CD8-positive, alpha-beta memory T cell (primary cell): ENCODE results near the gene EMX1. TPM values are rescaled to one million over a fixed set of nuclear protein-coding genes. Genes with fewer than 3 reads are reported as not detected.
A peak's percentile ranks its signal among the peaks of the same experiment; 100 is the strongest.

ENCODE experiments used
- CTCF ChIA-PET: fragments of 350-600 bp; sonication (Branson Sonifier 250); formaldehyde crosslinking; loops from one replicate; lab custom pipeline; 2021; ENCODE audit warnings: antibody characterized with exemption; lab: Charles Lee
- POLR2A ChIA-PET: fragments of 350-600 bp; sonication (Branson Sonifier 250); formaldehyde crosslinking; loops from one replicate; lab custom pipeline; 2021; ENCODE audit warnings: antibody characterized with exemption; lab: Charles Lee
- DNase-seq, 5 donors: peaks; one replicate each; pipeline versions ENCODE4 v3.0.0 to v3.0.0-alpha.2; 2020 to 2022; ENCODE audit warnings: mixed read lengths in 1 of 5
- H3K27ac ChIP-seq: one replicate; pipeline ENCODE4 v1.7.0; 2013; ENCODE audit warnings: low read depth, mild to moderate bottlenecking, low read length, moderate library complexity
- H3K27me3 ChIP-seq: 2 replicates; pipeline ENCODE4 v1.7.0; 2013; ENCODE audit warnings: low read length, mild to moderate bottlenecking; ENCODE audit not compliant: insufficient read depth, poor library complexity, severe bottlenecking
- H3K36me3 ChIP-seq: 2 replicates; pipeline ENCODE4 v1.7.0; 2013; ENCODE audit warnings: mild to moderate bottlenecking, low read length, moderate library complexity; ENCODE audit not compliant: insufficient read depth
- H3K4me1 ChIP-seq: 2 replicates; pipeline ENCODE4 v1.7.0; 2013; ENCODE audit warnings: mild to moderate bottlenecking, low read length, moderate library complexity; ENCODE audit not compliant: insufficient read depth
- H3K4me3 ChIP-seq: 2 replicates; pipeline ENCODE4 v1.7.0; 2013; ENCODE audit warnings: mild to moderate bottlenecking, low read length
- H3K9me3 ChIP-seq: 2 replicates; pipeline ENCODE4 v1.7.0; 2013; ENCODE audit warnings: mild to moderate bottlenecking, low read length
- H3K27ac Mint-ChIP-seq, 8 donors: one replicate each; pipeline ENCODE4 v1.8.0; 2020 to 2021; ENCODE audit warnings: mixed read lengths in 8 of 8, mild to moderate bottlenecking in 6 of 8, inconsistent platforms in 3 of 8, moderate library complexity in 3 of 8
- H3K27me3 Mint-ChIP-seq, 2 donors: one replicate each; pipeline ENCODE4 v1.8.0; 2020 to 2021; ENCODE audit warnings: mixed read lengths in 2 of 2, mild to moderate bottlenecking in 1 of 2, moderate library complexity in 1 of 2
- H3K36me3 Mint-ChIP-seq, 3 donors: one replicate each; pipeline ENCODE4 v1.8.0; 2020 to 2021; ENCODE audit warnings: mixed read lengths in 3 of 3, inconsistent platforms in 1 of 3, mild to moderate bottlenecking in 1 of 3
- H3K4me1 Mint-ChIP-seq, 3 donors: one replicate each; pipeline ENCODE4 v1.8.0; 2020 to 2021; ENCODE audit warnings: mixed read lengths in 3 of 3, inconsistent platforms in 1 of 3, mild to moderate bottlenecking in 1 of 3
- H3K4me3 Mint-ChIP-seq, 7 donors: one replicate each; pipeline ENCODE4 v1.8.0; 2020 to 2021; ENCODE audit warnings: mixed read lengths in 7 of 7, mild to moderate bottlenecking in 6 of 7, moderate library complexity in 4 of 7, inconsistent platforms in 2 of 7
- H3K9me3 Mint-ChIP-seq, 5 donors: one replicate each; pipeline ENCODE4 v1.8.0; 2020 to 2022; ENCODE audit warnings: mixed read lengths in 5 of 5, mild to moderate bottlenecking in 3 of 5, moderate library complexity in 2 of 5, inconsistent platforms in 1 of 5
- polyA plus RNA-seq: library from polyadenylated mRNA; unstranded; fragments of 300-500 nt; fragmentation: Illumina TruSeq; gene quantifications from one replicate; pipeline ENCODE4 v1.2.3, GENCODE V29; 2021
- total RNA-seq, 2 experiments: library from RNA; stranded (reverse); gene quantifications; one replicate each; pipeline ENCODE4 v1.2.3, GENCODE V29; 2021

The EMX1 gene
- total and polyA plus RNA-seq, 3 experiments from 2014 or later, result 0.57 to 0.82 TPM; not detected in 1

- no peak overlapping the region for H3K4me3 ChIP-seq
- H3K4me1 ChIP-seq, result no peaks in the 10 kb centered on the region
- Mint-ChIP-seq H3K9me3 (no peaks in the 10 kb centered on the region), H3K27ac (no peak overlapping the region), H3K36me3 (peaks cover 0 to 3% (median 0%) of the 10 kb centered on the region in 3 donors), H3K4me1 (no peaks in the 10 kb centered on the region), H3K4me3 (no peak overlapping the region), H3K27me3 (peaks cover 0 to 2% of the 10 kb centered on the region in 2 donors)
- no peaks in the 10 kb centered on the region for H3K9me3 ChIP-seq
- H3K27ac ChIP-seq, result no peak overlapping the region
- H3K36me3 ChIP-seq, result no peaks in the 10 kb centered on the region
- CTCF ChIA-PET, result no interaction called here
- no peak for DNase-seq
- no peaks in the 10 kb centered on the region for H3K27me3 ChIP-seq
- POLR2A ChIA-PET, result no interaction called here
Observed at GRCh38 chr2:72971036-72971435, 53.7 kb downstream of the EMX1 start.

- Histone ChIP-seq H3K27me3 (no peaks in the 10 kb centered on the region), H3K4me1 (no peaks in the 10 kb centered on the region), H3K27ac (no peak overlapping the region), H3K9me3 (no peaks in the 10 kb centered on the region), H3K4me3 (no peak overlapping the region), H3K36me3 (no peaks in the 10 kb centered on the region)
- H3K9me3 Mint-ChIP-seq, result no peaks in the 10 kb centered on the region
- H3K27ac Mint-ChIP-seq, result no peak overlapping the region
- POLR2A ChIA-PET, result no interaction called here
- no peak for DNase-seq
- peaks cover 0 to 2% of the 10 kb centered on the region in 2 donors for H3K27me3 Mint-ChIP-seq
- no peaks in the 10 kb centered on the region for H3K4me1 Mint-ChIP-seq
- H3K4me3 Mint-ChIP-seq, result no peak overlapping the region
- CTCF ChIA-PET, result interaction anchor here (1.2 to 2.8 kb wide), 3 partner anchors 12 to 80 kb away, joined by 3 to 19 read pairs (median 9); no protein-coding TSS in a partner anchor
- H3K36me3 Mint-ChIP-seq, result peaks cover 0 to 3% (median 0%) of the 10 kb centered on the region in 3 donors
Observed at GRCh38 chr2:72972352-72973136, 55.2 kb downstream of the EMX1 start.

- H3K27me3 Mint-ChIP-seq, result peaks cover 0 to 2% of the 10 kb centered on the region in 2 donors
- H3K36me3 ChIP-seq, result no peaks in the 10 kb centered on the region
- ChIA-PET CTCF (interaction anchor here (1.0 to 2.8 kb wide), 5 partner anchors 12 to 204 kb away, joined by 3 to 19 read pairs (median 4); no protein-coding TSS in a partner anchor), POLR2A (no interaction called here)
- H3K4me1 Mint-ChIP-seq, result no peaks in the 10 kb centered on the region
- H3K9me3 Mint-ChIP-seq, result no peaks in the 10 kb centered on the region
- H3K4me3 Mint-ChIP-seq, result no peak overlapping the region
- no peaks in the 10 kb centered on the region for H3K4me1 ChIP-seq
- H3K27me3 ChIP-seq, result no peaks in the 10 kb centered on the region
- no peak overlapping the region for H3K27ac ChIP-seq
- H3K27ac Mint-ChIP-seq, result no peak overlapping the region
- H3K4me3 ChIP-seq, result no peak overlapping the region
- H3K36me3 Mint-ChIP-seq, result peaks cover 0 to 3% (median 0%) of the 10 kb centered on the region in 3 donors
- H3K9me3 ChIP-seq, result no peaks in the 10 kb centered on the region
- no peak for DNase-seq
Observed at GRCh38 chr2:72973137-72973535, 55.8 kb downstream of the EMX1 start.

- Mint-ChIP-seq H3K27ac (no peak overlapping the region), H3K9me3 (no peaks in the 10 kb centered on the region), H3K27me3 (peaks cover 0 to 2% of the 10 kb centered on the region in 2 donors), H3K4me1 (no peaks in the 10 kb centered on the region), H3K4me3 (no peak overlapping the region), H3K36me3 (peaks cover 0 to 3% (median 0%) of the 10 kb centered on the region in 3 donors)
- H3K27ac ChIP-seq, result no peak overlapping the region
- no peak overlapping the region for H3K4me3 ChIP-seq
- no peaks in the 10 kb centered on the region for H3K4me1 ChIP-seq
- POLR2A ChIA-PET, result no interaction called here
- no peaks in the 10 kb centered on the region for H3K27me3 ChIP-seq
- peak in 2 of 5 donors; percentile 8 to 20 for DNase-seq
- no peaks in the 10 kb centered on the region for H3K9me3 ChIP-seq
- CTCF ChIA-PET, result interaction anchor here (0.8 to 2.8 kb wide), 10 partner anchors 11 to 203 kb away, joined by 3 to 19 read pairs (median 4); no protein-coding TSS in a partner anchor
- H3K36me3 ChIP-seq, result no peaks in the 10 kb centered on the region
Observed at GRCh38 chr2:72973566-72974435, 56.5 kb downstream of the EMX1 start.

- Mint-ChIP-seq H3K36me3 (peaks cover 0 to 3% (median 0%) of the 10 kb centered on the region in 3 donors), H3K27me3 (peaks cover 0 to 2% of the 10 kb centered on the region in 2 donors), H3K9me3 (no peaks in the 10 kb centered on the region), H3K4me1 (no peaks in the 10 kb centered on the region), H3K27ac (no peak overlapping the region), H3K4me3 (no peak overlapping the region)
- H3K36me3 ChIP-seq, result no peaks in the 10 kb centered on the region
- POLR2A ChIA-PET, result no interaction called here
- no peak overlapping the region for H3K27ac ChIP-seq
- no peaks in the 10 kb centered on the region for H3K27me3 ChIP-seq
- H3K9me3 ChIP-seq, result no peaks in the 10 kb centered on the region
- CTCF ChIA-PET, result interaction anchor here (0.8 to 2.8 kb wide), 9 partner anchors 17 to 203 kb away, joined by 3 to 19 read pairs (median 4); no protein-coding TSS in a partner anchor
- no peak for DNase-seq
- no peaks in the 10 kb centered on the region for H3K4me1 ChIP-seq
- no peak overlapping the region for H3K4me3 ChIP-seq
Observed at GRCh38 chr2:72974436-72974754, 57.1 kb downstream of the EMX1 start.

GRCh38 chr2:72975017-72975416 lies 57.7 kb downstream of the EMX1 start:
- H3K36me3 Mint-ChIP-seq, result peaks cover 0 to 3% (median 0%) of the 10 kb centered on the region in 3 donors
- no peak overlapping the region for H3K27ac Mint-ChIP-seq
- Histone ChIP-seq H3K9me3 (no peaks in the 10 kb centered on the region), H3K36me3 (no peaks in the 10 kb centered on the region), H3K4me1 (no peaks in the 10 kb centered on the region), H3K27ac (no peak overlapping the region), H3K27me3 (no peaks in the 10 kb centered on the region), H3K4me3 (no peak overlapping the region)
- peaks cover 0 to 2% of the 10 kb centered on the region in 2 donors for H3K27me3 Mint-ChIP-seq
- CTCF ChIA-PET, result interaction anchor here (1.6 to 2.8 kb wide), 3 partner anchors 27 to 82 kb away, joined by 3 to 19 read pairs (median 4); no protein-coding TSS in a partner anchor
- POLR2A ChIA-PET, result no interaction called here
- H3K4me1 Mint-ChIP-seq, result no peaks in the 10 kb centered on the region
- no peak overlapping the region for H3K4me3 Mint-ChIP-seq
- H3K9me3 Mint-ChIP-seq, result no peaks in the 10 kb centered on the region
- no peak for DNase-seq

- no peak overlapping the region for H3K4me3 Mint-ChIP-seq
- Histone ChIP-seq H3K27ac (no peak overlapping the region), H3K27me3 (no peaks in the 10 kb centered on the region), H3K4me3 (no peak overlapping the region), H3K4me1 (no peaks in the 10 kb centered on the region), H3K9me3 (no peaks in the 10 kb centered on the region), H3K36me3 (no peaks in the 10 kb centered on the region)
- no peaks in the 10 kb centered on the region for H3K9me3 Mint-ChIP-seq
- H3K27ac Mint-ChIP-seq, result peak overlapping the region in 2 of 8 donors; percentile 15 to 35
- no peaks in the 10 kb centered on the region for H3K27me3 Mint-ChIP-seq
- no peaks in the 10 kb centered on the region for H3K4me1 Mint-ChIP-seq
- peaks cover 0 to 2% (median 2%) of the 10 kb centered on the region in 3 donors for H3K36me3 Mint-ChIP-seq
- CTCF ChIA-PET, result interaction anchor here (1.5 kb wide), 1 partner anchor 197 kb away, joined by 7 read pairs; no protein-coding TSS in a partner anchor
- POLR2A ChIA-PET, result no interaction called here
- DNase-seq, result no peak
Observed at GRCh38 chr2:72979896-72980295, 62.6 kb downstream of the EMX1 start.
